Measurements from ENCODE around the gene TECPR1.

TECPR1 gene

DNA sequence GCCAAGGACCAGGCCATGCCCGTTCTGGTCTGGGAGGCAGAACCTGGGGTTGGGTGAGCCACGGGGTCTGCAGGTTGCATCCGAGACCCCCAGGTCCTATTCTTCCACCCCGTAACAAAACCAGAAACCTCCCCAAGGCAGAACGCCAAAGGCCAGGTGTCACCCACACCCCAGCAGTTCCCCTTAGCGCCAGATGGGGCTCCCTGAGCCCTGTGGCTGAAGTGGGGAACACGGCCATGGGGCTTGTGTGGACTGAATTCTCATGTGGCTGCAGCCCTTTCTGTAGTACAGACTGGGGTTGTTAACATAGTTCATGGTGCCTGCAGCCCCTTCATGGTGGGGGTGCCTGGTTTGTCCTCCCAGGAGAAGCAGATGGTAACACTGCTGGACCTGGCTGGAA is 39.7 kb upstream of the TECPR1 start:
- Histone ChIP-seq H3K4me1 (ENCODE audit: control insufficient read depth, insufficient read depth, low read length) (peaks cover 17% of the 10 kb centered on the region), H3K27me3 (ENCODE audit: control insufficient read depth, insufficient read depth, low read length) (no peaks in the 10 kb centered on the region), H3K4me2 (ENCODE audit: low read length) (no peak overlapping the region), H3K4me3 (ENCODE audit: low read length) (no peak overlapping the region), H3K36me3 (ENCODE audit: insufficient read depth, low read length) (peaks cover 80% of the 10 kb centered on the region), H3K9ac (ENCODE audit: low read depth, low read length) (no peak overlapping the region), H3K9me3 (replicated peaks; ENCODE audit: low read length) (no peaks in the 10 kb centered on the region)

DNA sequence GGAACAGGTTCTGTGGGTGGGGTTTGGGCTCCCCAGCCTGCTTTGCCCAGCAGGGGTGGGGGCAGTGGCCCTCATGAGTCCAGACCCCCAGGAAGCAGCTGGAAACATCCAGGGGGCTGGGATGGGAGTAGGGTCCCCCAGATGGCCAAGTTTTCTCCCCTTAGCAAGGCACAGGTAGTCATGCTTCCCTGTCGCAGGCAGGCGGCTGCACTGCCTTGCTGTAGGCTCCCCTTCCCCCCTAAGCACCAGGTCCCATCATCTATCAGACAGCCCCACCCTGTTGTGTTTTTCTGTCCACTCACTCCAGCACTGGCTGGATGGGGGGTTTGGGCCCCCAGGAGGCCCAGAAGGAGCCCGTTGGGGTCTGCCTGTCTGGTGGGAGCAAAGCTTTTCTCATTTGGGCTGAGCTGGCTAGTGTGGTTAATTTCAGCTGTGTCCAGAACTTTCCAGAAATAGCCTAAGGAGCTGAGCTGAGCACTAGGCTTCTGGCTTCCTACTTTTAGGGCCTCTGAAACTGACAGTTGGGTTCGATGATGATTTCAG is 37.4 kb upstream of the TECPR1 start:
- Histone ChIP-seq H3K9ac (ENCODE audit: low read depth, low read length) (no peak overlapping the region), H3K36me3 (ENCODE audit: insufficient read depth, low read length) (peaks cover 86% of the 10 kb centered on the region)

DNA sequence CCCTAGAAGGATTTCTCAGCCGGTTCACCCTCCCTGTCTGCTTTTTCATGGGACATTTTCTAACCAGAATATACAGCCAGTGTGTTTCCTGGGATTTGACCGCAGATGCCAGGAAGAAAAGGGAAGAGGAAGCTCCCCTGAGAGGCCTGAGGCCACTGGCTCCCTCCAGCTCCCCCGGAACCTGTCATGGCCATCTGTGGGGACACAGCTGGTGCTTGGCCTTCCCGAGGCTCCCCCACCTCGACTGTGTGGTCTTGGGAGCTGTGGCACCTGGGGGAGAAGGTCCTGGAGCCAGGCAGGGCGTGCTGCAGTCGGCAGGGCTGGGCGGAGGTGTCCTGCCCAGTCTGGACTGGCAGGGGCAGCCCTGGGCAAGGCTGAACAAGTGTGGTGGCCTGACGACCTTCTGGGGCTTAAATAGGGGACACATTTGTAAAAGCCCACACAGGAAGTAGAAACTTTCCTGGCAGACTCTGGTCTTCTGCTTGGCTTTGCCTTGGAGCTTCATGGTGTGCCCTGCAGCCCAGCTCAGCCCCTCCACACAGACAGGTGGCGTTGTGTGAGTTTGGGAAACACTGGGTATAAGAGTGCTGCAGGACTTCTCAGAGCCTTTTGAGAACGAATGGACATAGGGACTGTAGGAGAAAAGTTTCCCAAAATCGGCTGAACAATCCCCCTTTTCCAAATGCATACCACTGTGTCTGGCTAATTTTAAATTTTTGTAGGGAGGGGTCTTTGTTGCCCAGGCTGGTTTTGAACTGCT is 36.2 kb upstream of the TECPR1 start:
- Histone ChIP-seq H3K4me3 (ENCODE audit: low read length) (no peak overlapping the region), H3K9me3 (replicated peaks; ENCODE audit: low read length) (no peaks in the 10 kb centered on the region), H3K4me2 (ENCODE audit: low read length) (peak overlapping the region; percentile 24), H3K9ac (ENCODE audit: low read depth, low read length) (peak overlapping the region; percentile 13), H3K27me3 (ENCODE audit: control insufficient read depth, insufficient read depth, low read length) (no peaks in the 10 kb centered on the region), H3K36me3 (ENCODE audit: insufficient read depth, low read length) (peaks cover 81% of the 10 kb centered on the region), H3K4me1 (ENCODE audit: control insufficient read depth, insufficient read depth, low read length) (peaks cover 50% of the 10 kb centered on the region)

More for the DNA sequence above, 37.4 kb upstream of the TECPR1 start:
- Histone ChIP-seq H3K9me3 (replicated peaks; ENCODE audit: low read length) (no peaks in the 10 kb centered on the region), H3K4me2 (ENCODE audit: low read length) (no peak overlapping the region), H3K27me3 (ENCODE audit: control insufficient read depth, insufficient read depth, low read length) (no peaks in the 10 kb centered on the region), H3K4me3 (ENCODE audit: low read length) (no peak overlapping the region), H3K4me1 (ENCODE audit: control insufficient read depth, insufficient read depth, low read length) (peaks cover 40% of the 10 kb centered on the region)

DNA sequence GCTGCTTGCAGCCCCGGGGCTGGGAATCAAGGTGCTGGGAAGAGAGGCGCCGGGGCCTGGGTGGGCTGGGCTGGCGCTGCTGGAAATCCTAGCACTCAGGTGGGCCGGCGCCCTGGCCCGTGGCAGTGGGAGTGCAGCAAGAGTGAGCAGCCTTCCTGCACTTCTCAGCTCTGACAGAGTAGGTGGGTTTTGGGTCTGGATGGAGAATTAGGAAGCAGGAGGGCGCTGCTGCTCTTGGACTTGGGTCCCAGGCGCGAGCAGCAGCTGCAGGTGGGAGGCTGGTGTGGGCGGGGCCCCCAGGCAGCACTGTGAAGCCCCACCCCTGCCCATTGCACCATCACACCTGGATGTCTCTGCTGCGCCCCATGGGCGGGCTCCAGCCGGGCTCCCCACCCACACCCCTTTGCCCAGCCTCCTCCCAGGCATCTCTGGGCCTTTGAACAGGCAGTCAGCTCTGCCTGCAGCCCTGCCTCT is 35.5 kb upstream of the TECPR1 start:
- Histone ChIP-seq H3K4me2 (ENCODE audit: low read length) (peak overlapping the region; percentile 94), H3K27me3 (ENCODE audit: control insufficient read depth, insufficient read depth, low read length) (no peaks in the 10 kb centered on the region), H3K4me1 (ENCODE audit: control insufficient read depth, insufficient read depth, low read length) (peaks cover 51% of the 10 kb centered on the region), H3K9ac (ENCODE audit: low read depth, low read length) (peak overlapping the region; percentile 94), H3K4me3 (ENCODE audit: low read length) (peak overlapping the region; percentile 87), H3K36me3 (ENCODE audit: insufficient read depth, low read length) (peaks cover 80% of the 10 kb centered on the region), H3K9me3 (replicated peaks; ENCODE audit: low read length) (no peaks in the 10 kb centered on the region)

DNA sequence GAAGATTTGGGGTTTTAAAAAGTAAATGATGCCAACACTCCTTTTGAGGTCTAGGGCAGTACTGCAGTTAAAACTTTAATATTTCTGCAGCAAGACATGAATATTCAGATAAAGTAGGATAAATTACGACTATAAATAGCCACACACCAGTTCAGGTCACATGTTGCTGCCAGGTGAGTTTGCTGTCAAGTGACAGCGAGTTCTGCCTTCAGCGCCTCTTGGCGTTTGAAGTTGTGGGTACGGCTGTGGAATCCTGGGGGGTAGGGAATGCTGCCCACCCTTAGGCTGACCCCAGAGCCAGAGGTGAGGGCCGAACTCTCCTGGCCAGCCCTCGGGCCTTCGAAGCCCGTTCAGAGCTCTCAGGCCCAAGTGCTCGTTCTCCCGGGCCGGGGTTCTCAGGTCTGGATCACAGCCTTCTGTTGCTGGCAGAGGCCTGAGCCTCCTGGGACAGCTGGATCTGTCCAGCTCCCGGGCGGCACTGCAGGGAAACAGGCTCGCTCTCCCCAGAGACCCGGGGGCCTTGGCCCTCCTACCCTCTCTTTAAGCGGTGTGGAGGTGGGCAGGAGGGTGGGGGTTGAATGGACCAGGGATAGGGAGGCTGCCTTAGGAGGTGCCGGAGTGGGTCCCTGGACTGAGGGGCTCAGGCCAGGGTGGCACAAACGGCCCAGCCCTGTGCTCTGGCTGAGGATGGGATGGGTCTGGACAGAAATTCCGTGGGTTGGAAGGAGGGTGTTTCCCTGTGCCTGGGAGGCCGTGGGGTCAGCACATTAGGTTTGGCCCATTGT is 34.9 kb upstream of the TECPR1 start:
- Histone ChIP-seq H3K36me3 (ENCODE audit: insufficient read depth, low read length) (peaks cover 78% of the 10 kb centered on the region), H3K9ac (ENCODE audit: low read depth, low read length) (peak overlapping the region; percentile 94), H3K9me3 (replicated peaks; ENCODE audit: low read length) (no peaks in the 10 kb centered on the region), H3K4me3 (ENCODE audit: low read length) (peak overlapping the region; percentile 87), H3K4me2 (ENCODE audit: low read length) (peak overlapping the region; percentile 94), H3K27me3 (ENCODE audit: control insufficient read depth, insufficient read depth, low read length) (no peaks in the 10 kb centered on the region), H3K4me1 (ENCODE audit: control insufficient read depth, insufficient read depth, low read length) (peaks cover 51% of the 10 kb centered on the region)

DNA sequence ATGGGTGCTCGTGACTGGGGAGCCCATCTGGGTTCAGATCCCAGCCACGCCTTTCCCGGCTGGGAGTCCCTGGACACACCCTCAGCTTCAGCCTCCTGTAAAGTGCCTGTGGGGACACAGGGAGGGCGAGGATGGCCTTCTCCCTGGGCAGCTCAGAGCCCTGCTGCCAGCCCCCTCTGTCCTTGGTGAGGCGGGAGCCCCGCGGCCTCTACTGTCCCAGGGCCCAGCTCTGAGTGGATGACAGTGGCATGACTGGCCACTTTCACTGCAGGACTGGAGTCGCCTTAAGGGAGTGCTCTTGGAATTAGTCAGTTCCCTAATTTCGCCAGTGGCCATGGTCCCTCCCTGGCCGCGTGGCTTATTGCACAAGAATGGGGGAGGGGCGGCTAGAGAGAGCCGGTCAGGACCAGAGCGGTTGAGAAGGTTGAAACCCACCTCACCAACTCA is 34.1 kb upstream of the TECPR1 start:
- H3K4me3 ChIP-seq (ENCODE audit: low read length): peak overlapping the region; percentile 87
- peaks cover 51% of the 10 kb centered on the region for H3K4me1 ChIP-seq (ENCODE audit: control insufficient read depth, insufficient read depth, low read length)
- H3K36me3 ChIP-seq (ENCODE audit: insufficient read depth, low read length): peaks cover 71% of the 10 kb centered on the region
- no peaks in the 10 kb centered on the region for H3K9me3 ChIP-seq (replicated peaks; ENCODE audit: low read length)
- H3K9ac ChIP-seq (ENCODE audit: low read depth, low read length): peak overlapping the region; percentile 94
- H3K27me3 ChIP-seq (ENCODE audit: control insufficient read depth, insufficient read depth, low read length): no peaks in the 10 kb centered on the region
- peak overlapping the region; percentile 94 for H3K4me2 ChIP-seq (ENCODE audit: low read length)

DNA sequence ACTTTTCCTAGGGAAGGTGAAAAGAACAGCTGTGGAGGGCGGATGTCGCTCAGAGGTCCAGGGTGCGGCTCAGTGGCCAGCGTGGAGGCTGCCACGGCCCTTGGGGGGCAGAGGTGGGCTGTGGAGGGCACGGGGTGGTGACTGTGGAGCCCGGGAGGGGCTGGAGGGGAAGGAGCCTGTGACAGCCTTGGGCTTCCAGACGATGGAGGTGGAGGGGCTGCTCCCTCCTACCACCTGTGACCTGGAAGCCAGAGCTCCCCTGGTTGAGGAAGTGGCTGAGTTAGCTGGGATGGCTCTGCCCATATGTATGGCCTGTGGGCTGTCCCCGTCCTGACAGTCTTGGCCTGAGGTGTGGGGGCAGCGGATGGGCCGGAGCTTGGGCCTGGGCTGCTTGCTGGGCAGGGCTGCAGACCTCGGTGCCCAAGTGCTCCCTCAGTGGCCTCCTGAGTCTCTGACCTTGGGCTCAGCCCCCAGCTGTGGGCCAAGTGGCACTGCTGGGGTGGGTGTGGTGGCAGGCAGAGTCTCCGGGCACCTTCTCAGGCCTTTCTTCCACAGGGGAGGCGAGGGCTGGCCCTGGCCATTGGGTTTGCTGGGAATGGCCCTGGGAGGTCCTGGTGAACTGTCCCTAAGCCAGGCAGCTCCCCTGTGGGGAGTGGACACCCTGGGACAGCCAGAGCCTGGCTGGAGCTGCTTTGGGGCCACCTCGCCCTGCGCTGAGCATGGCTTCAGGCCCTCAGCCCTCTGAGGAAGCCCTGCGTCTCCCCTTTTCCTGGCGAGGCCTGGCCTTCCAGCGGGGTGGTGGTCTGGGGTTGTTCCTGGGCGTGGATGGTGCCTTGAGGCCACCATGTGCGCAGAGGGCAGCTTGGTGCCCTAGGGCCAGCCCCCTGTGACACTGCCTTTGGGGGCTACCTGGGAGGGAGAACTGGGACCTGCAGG is 33.4 kb upstream of the TECPR1 start:
- H3K9ac ChIP-seq (ENCODE audit: low read depth, low read length): peak overlapping the region; percentile 94

DNA sequence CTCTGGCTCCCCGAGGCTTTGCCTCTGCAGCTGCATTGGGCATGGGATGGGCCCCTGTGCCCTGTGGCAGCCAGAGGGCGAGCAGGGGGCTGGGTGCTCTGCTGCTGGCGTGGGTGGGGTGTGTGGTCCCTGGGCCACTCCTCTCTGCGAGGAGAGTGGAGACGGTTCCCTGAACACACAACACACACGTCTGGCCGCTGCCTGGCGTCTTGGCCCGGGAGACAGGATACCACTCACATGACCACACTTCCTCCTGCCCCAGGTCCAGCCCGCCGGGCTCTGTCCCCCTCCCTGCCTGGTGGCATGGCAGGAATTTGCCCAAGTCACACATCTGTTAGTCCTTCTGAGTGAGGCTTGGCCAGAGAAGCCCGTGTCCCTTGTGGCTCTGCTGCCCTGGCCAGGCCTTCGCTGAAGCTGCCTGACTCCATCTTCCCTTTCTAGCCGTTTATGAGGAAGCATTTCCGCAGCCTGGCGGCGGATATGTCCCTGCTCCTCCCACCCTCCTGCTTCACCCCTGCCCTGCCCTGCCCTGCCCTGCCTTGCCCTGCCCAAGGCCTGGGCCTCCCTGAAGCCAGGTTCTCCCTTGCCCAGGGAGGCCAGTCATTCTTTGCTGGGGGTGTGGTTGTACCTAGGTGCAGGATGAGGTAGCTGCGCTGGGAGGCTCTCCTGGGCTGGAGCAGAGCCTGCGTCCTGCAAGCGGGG is 32.5 kb upstream of the TECPR1 start:
- Histone ChIP-seq H3K9me3 (replicated peaks; ENCODE audit: low read length) (no peaks in the 10 kb centered on the region), H3K4me2 (ENCODE audit: low read length) (peak overlapping the region; percentile 94), H3K9ac (ENCODE audit: low read depth, low read length) (peak overlapping the region; percentile 94), H3K36me3 (ENCODE audit: insufficient read depth, low read length) (peaks cover 60% of the 10 kb centered on the region), H3K27me3 (ENCODE audit: control insufficient read depth, insufficient read depth, low read length) (no peaks in the 10 kb centered on the region), H3K4me3 (ENCODE audit: low read length) (peak overlapping the region; percentile 87), H3K4me1 (ENCODE audit: control insufficient read depth, insufficient read depth, low read length) (peaks cover 56% of the 10 kb centered on the region)

More for the DNA sequence above, 33.4 kb upstream of the TECPR1 start:
- Histone ChIP-seq H3K4me3 (ENCODE audit: low read length) (peak overlapping the region; percentile 87), H3K4me2 (ENCODE audit: low read length) (peak overlapping the region; percentile 94), H3K27me3 (ENCODE audit: control insufficient read depth, insufficient read depth, low read length) (no peaks in the 10 kb centered on the region), H3K36me3 (ENCODE audit: insufficient read depth, low read length) (peaks cover 65% of the 10 kb centered on the region), H3K4me1 (ENCODE audit: control insufficient read depth, insufficient read depth, low read length) (peaks cover 56% of the 10 kb centered on the region), H3K9me3 (replicated peaks; ENCODE audit: low read length) (no peaks in the 10 kb centered on the region)

DNA sequence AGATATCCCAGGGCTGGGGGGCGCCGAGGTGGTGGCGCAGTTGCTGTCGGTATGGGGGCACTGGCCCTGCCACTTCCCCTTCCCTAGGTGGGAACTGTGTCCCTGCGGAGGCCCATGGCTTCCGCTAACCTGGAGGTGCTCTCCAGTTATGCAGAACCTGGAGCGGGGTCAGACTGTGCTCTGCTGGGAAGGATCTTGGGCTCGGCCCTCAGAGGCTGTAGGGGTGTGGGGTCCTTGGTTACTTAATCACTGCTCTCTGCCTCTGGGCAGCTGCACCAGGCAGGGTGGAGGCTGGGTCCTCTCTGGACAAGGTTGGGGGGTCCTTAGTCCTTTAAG is 31.8 kb upstream of the TECPR1 start:
- Histone ChIP-seq H3K36me3 (ENCODE audit: insufficient read depth, low read length) (peaks cover 57% of the 10 kb centered on the region), H3K9me3 (replicated peaks; ENCODE audit: low read length) (no peaks in the 10 kb centered on the region), H3K4me3 (ENCODE audit: low read length) (peak overlapping the region; percentile 87), H3K27me3 (ENCODE audit: control insufficient read depth, insufficient read depth, low read length) (no peaks in the 10 kb centered on the region), H3K4me2 (ENCODE audit: low read length) (peak overlapping the region; percentile 94), H3K4me1 (ENCODE audit: control insufficient read depth, insufficient read depth, low read length) (peaks cover 56% of the 10 kb centered on the region), H3K9ac (ENCODE audit: low read depth, low read length) (peak overlapping the region; percentile 94)

DNA sequence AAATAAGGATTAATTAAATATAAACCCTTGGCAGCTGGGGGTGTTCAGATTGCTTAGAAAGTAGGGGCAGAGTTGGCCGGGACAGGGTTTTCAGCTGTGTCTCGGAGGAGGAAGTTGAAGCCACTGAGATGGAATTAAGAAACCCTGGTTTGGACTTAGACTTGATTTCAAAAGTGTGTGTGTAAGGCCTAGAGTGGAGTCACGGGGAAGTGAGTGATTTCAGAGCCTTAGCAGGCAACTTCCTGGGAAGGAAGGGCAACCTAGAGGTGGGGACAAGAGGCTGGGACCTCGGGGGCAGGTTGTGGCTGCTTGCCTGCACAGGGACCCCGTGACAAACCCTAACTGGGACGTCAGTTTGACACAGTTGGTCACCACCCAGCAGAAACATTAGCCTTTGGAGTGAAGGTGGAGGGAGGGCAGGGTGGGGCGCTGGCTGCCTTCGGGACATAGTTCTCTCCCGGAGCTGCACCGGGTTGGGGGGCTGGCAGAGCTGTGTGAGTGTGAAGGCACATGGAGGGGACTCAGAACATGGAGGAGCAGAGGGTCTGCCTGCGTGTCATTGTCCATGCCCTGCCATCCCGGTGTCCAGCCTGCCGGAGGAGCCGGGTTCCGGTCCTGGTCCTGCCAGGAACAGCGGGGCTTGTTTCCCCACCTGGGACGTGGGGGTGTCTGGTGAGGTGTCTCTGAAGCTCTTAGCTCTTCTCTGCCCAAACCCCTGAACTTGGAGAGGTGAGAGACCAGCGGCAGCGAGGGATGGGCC is 31.3 kb upstream of the TECPR1 start:
- peak overlapping the region; percentile 94 for H3K9ac ChIP-seq (ENCODE audit: low read depth, low read length)
- H3K4me1 ChIP-seq (ENCODE audit: control insufficient read depth, insufficient read depth, low read length): peaks cover 55% of the 10 kb centered on the region
- H3K4me2 ChIP-seq (ENCODE audit: low read length): peak overlapping the region; percentile 94
- no peaks in the 10 kb centered on the region for H3K27me3 ChIP-seq (ENCODE audit: control insufficient read depth, insufficient read depth, low read length)
- H3K36me3 ChIP-seq (ENCODE audit: insufficient read depth, low read length): peaks cover 52% of the 10 kb centered on the region
- peak overlapping the region; percentile 87 for H3K4me3 ChIP-seq (ENCODE audit: low read length)
- no peaks in the 10 kb centered on the region for H3K9me3 ChIP-seq (replicated peaks; ENCODE audit: low read length)

Data from skeletal muscle satellite cell (primary cell).